Frontal cortex (tissue), 4 donors: ENCODE results near the gene SDK1. TPM values are rescaled to one million over a fixed set of nuclear protein-coding genes. Genes with fewer than 3 reads are reported as not detected.

Source experiments
- DNase-seq, 2 donors: peaks; one replicate each; pipeline ENCODE4 v3.0.0; 2012; ENCODE audit warnings: low spot score in 2 of 2
- FAIRE-seq: peaks from 2 replicates; lab custom pipeline; 2012; peaks lifted over from hg19 to GRCh38; lab: Jason Lieb, UNC
- total RNA-seq: library from RNA; depleted of rRNA; stranded (reverse); fragments of >200 nt; gene quantifications from one replicate; pipeline ENCODE4 v1.2.3, GENCODE V29; 2014
- donor health status: control.
- donor health status: control.
- donor health status: control.

SDK1 gene
- total RNA-seq, 1 donor from 2014 or later: 33.0 TPM

DNA sequence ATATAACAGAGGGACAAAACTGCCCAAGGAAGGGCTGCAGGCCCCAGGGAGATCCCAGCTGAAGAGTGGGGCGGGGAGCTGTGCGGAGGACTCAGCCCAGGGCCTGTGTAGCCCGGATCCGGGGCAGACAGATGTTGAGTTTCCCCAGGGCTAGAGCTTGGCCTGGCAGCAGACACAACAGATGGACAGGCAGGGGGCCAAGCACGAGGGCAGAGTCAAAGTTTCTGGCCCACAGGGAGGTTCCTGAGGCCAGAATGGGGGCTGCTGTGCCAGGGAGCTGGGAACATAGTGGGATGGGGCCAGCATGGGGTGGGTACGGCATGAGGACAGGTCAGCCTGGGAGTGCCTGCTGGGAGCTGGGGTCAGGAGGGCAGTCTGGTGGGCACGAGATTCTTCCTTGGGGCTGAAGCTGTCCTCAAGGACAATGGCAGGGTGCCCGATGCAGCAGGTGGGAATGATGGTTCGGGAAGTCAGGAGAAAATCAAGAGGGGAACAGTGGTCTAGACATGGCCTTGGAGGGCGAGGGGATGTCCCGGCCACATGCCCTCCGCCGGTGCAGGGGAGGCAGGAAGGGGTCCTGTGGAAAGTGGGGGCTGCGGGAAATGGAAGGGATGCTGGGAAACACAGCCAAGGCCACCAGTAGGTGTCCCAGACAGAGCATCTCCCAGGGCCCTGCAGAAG, 862.0 kb downstream of the SDK1 start:
- FAIRE-seq (no peak), DNase-seq (no peak)

DNA sequence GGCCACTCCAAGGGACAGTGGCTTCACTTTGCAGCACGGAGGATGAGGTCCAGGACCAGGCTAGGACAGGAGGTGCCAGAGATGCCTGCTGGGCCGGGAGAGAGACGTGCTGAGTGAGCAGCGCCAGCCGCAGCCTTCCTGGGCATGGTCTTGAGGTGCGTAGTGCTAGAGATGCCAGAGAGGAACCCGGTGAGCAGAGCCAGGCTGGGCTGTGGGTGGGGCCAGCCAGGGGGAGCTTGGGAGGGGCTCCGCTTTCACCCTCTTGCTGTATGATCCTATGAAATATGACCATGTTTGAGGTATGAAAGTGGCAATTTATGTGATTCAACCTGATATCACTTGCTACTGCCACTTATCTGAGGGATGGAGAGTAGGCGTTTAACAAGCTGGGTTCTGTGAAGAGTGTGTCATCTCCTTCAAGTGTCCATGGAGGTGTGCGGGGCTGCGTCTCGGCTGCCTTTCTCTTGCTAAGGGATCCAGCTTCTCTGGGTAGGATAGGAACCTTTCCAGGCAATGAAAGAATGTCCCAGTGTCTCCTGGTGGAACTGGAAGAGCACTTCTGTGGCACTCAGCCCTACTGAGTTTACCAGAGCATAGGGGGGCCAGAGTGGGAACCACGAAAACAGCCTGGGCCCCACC, 862.6 kb downstream of the SDK1 start:
- DNase-seq (peak in 1 of 2 donors; percentile 48), FAIRE-seq (no peak)

DNA sequence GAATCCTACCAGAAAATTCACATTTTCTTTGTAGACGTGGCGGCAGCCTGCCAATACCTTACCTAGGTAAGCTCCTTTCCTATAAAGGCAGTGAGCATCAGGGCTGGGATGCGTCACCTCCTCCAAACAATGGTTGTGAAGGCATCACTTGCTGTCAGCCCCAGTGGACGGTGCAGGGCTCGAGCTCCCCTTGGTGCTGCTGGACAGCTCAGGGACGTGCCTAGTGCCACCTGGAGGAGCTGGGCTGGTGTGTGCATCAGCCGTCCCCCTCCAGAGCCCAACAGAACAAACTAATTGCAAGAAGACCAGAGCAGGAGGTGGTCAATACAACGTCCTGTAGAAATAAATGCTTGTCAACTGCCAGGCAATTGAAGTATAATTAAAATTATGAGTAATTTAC, 863.5 kb downstream of the SDK1 start:
- FAIRE-seq (no peak), DNase-seq (no peak)

DNA sequence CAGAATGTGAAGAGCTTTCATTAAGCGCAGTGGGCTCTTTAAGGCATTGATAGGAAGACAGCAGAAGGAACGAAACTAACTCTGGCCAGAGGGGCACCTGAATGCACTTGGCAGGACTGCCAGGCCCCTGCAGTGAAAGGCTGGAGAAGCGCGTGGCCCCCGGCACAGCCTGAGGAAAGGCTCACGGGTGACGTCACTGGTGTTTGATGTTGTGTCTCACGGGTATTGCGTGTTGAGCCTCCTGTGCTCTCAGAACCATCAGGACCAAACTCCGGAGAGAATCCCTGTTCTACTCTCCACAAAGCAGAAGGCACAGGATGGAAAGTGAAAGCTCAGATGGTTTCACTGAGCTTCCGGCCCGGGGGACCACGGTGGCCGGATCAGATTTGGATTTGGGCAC, 865.3 kb downstream of the SDK1 start:
- DNase-seq (no peak), FAIRE-seq (no peak)

DNA sequence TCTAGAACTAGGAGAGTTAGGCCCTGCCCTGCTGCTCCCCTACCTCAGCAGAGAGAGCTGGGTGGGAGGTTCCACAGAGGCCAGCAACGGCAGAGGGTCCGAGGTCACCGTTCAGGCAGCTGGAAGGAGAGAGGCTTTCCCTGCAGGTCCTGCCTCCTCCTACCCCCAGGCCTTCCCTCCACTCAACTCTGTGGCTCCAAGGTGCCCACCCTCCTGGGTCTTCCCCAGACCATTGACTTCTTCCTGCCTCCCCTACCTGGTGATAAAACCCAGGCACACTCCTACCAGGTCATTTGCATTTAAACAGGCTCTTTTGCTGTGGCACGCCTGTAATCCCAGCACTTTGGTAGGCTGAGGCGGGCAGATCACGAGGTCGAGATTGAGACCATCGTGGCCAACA, 865.8 kb downstream of the SDK1 start:
- DNase-seq (no peak), FAIRE-seq (no peak)

DNA sequence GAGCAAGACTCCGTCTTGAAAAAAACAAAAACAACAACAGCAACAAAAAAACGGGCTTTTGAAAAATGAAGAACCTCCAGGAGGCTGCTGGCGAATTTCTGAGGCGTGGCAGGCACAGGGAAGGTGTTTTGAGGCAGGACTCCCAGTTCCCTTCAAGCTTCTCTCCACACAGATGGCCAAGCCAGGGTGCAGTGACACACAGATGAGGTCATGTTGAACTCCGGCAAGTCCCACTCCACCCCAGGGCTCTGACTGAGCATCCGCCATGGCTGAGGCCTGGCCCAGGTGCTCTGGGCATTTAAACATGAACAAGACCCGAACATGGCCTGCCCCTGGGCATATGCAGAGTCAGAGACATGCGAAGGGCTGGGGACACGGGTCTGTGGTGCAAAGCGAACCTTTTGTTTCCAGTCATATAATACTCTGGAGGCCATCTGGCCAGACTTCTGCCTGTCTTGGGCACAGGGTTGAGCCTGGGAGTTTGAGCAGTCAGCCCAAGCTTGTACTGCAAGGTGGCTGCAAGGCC, 866.4 kb downstream of the SDK1 start:
- FAIRE-seq: no peak
- no peak for DNase-seq

DNA sequence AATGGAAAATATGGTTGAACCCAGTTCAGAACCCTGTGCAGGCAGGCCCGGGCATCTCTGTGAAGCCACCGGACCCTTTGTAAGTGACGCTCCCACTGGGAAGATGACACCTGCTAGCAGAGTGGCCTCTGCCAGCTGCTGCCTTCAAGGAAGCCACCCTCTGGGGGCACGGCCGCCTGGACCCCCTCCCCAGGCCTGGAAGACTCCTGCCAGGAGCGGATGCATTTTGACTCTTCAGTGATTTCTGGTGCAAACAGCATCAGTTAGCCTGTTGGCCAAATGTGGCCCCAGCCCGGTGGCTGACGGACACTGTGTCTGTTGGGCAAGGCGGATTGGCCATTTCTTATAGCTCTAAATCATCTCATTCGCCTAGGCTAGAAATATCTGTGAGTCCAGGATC, 867.0 kb downstream of the SDK1 start:
- DNase-seq: no peak
- no peak for FAIRE-seq

DNA sequence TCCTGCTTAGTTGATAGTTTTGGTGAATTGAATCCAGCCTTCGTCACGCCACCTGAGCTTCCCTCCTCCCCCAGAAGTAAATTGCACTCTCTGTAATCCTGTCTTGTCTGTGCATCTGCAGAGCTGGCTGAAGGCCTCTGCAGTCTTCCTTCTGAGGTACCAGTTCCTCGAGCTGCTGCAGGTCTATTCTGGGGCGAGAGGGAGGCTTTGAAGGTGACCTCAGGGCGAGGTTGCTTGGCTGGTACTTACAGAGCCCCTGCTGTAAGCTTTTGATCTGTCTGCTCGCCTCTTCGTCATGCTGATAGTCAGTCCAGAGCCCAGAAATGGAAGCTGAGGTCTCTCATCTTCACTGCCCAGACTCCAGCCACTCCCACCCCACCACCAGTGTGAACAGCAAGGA, 867.5 kb downstream of the SDK1 start:
- DNase-seq (no peak), FAIRE-seq (no peak)

DNA sequence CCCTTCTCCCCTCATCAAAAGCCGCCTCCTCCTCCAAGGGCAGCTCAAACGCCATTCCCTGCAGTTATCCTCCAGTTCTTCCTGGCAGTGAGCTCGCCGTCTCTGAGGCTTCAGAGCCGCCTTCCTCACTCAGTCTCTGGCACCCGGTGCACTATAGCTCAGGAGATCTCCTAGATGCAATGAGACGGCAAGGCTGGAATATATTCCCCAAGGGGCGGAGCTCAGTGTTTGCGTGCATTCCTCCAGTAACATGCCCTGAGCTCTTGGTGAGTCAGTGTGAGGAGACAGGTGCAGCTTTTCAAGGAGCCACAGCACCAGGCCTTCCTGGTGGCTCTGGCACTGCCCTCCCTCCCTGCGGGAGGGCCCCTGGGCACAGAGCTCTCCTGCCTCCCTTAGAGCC, 868.4 kb downstream of the SDK1 start:
- no peak for FAIRE-seq
- DNase-seq: no peak

DNA sequence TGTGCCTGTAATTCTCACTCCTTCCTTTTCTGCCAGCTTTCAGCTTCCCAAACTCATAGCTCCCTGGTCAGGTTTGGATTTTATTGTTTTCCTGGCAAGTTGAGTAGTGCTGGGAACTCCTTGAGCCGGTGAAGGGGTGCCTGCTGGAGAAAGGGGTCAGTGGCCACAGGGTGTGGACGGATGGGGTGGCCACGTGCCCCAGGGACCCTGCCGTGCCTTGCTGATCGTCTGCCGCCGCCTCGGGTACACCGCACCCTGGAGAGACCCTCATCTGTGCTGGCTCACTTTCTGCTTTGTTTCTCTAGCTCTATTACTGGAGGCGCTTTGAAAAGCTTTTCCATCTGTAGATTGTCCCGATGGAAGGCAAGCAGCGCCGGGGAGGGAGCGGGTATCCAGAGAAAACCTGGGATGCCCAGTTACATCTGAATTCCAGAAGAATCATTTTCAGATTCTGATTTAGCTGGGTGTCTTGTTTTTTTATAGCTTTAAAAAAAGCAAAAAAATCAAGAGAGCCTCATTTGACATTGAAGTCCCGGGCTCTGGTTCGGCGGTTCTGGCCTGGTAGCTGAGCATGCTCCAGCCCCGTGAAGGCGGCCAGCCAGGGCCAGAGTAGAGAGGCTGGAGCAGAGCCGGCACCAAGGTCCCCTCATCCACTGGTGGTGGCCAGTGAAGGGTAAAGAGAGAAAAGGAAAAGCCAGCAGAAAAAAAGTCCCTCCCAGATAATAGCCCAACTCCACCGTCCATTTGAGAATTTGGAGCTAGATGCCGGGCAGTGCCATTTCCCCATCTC, 870.1 kb downstream of the SDK1 start:
- FAIRE-seq (no peak), DNase-seq (no peak)

DNA sequence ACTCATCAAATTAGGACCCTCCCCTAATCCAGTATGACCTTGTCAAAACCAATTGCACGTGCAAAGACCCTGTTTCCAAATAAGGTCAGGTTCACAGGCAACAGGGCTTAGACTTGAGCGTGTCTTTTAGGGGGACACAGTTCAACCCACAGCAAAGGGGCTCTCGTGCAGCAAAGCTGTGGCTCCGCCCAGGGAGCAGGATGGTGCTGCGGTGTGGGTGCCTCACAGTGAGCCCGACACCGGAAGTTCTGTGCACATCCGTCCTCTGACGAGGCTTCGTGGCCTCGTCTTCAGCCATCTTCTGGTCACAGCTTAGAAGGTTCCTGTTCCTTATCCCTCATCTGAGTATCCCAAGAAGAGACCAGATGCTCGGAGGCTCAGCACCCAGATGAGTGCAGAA, 871.8 kb downstream of the SDK1 start:
- no peak for FAIRE-seq

DNA sequence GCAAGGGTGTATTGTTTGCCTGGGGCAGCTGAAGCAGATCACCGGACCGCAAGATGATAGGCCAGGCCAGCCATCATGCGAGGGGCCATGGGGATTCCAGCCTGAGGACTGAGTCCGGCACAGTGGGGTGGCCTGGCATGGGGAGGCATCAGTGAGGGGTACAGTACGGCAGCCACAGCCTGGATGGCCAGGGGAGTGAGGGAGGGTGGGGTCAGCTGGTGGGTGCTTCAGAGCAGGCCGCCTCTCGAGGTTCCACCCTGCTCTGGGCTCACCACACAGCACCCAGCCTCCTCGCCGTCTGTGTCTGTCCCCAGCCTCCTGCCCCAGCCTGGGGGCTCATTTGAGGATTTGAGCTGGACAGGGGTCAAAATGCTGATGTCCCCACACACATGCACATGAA, 872.6 kb downstream of the SDK1 start:
- DNase-seq: no peak
- no peak for FAIRE-seq

More for the DNA sequence above, 871.8 kb downstream of the SDK1 start:
- no peak for DNase-seq

DNA sequence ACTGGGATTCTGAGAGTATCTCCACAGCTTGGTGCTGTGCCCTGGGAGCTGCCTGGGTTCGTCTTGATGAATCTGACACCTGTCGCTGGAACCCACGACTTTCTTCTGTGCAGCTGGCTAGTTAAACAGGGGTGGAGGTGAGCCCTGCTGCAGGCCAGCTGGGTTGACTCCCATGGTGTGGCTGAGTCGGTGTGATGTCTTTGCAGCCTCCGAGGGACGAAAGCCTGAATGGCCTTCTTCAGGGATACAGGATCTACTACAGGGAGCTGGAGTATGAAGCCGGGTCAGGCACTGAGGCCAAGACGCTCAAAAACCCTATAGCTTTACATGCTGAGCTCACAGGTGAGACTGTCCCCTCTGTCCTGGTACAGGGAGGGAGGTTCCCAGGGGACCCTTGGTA, 873.0 kb downstream of the SDK1 start:
- FAIRE-seq: no peak
- DNase-seq: no peak

DNA sequence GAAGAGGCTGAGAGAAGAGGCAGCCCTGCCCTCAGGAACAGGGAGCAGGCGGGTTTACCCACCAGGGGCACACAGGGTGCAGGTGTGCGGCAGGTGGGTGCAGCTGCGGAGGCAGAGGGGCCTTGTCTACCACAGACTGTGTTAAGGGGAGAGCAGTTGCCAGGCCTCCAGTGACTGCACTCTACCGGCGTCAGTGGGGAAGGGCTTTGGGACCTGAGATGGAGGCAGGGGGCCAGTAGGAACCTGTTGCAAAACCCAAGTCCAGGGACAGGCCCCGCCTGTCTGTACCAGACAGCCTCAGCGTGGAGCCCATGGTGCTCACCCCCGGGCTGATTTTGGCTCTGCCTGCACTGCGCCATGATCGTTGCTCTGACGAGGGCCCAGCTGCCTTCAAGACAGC, 873.4 kb downstream of the SDK1 start:
- DNase-seq (no peak), FAIRE-seq (no peak)

DNA sequence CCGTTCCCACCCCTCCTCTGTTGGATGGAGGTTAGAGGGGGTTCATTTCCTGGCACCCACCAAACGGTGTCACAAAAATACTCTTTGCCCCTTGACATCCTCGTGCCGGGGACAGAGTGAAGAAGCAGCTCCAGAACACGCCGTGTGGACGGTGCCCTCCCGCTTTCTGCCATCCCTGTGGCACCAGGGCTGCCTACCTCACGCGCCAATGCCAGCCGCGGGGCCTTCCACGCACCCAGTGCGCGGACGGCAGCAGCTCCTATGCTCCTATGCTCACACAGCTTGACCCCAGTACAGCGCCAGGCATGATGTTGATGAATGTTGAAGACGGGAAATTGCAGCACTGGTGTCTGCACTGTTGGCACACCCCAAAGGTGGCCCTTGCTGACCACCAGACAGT, 873.8 kb downstream of the SDK1 start:
- no peak for FAIRE-seq

DNA sequence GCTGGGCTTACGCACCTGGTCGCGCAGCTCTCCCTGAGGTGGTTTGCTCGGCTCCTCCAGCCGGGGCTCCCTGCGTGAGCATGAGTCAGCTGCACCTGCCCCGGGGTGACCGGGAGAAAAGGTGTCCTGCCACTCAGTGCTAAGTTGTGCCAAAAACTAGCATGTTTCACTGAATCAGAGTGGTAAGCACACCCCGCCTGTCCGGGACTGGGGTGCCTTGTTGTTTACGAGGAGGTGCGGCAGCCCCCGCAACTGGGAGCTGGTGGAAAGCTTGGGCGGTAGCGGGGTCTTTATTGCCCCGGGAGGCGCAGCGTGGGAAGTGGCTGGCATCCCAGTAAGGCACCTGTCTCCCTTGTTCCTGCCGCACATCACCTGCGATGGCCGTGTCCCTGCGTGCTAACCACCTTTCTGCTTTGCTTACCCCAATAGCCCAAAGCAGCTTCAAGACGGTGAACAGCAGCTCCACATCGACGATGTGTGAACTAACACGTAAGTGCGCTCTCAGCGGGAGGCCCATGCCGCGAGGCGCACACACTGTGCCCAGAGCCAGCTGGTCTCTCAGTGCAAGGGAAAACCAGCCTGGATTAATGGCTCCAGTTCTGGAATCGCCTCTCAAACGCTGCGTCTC, 874.4 kb downstream of the SDK1 start:
- DNase-seq (no peak), FAIRE-seq (no peak)

More for the DNA sequence above, 873.8 kb downstream of the SDK1 start:
- no peak for DNase-seq

DNA sequence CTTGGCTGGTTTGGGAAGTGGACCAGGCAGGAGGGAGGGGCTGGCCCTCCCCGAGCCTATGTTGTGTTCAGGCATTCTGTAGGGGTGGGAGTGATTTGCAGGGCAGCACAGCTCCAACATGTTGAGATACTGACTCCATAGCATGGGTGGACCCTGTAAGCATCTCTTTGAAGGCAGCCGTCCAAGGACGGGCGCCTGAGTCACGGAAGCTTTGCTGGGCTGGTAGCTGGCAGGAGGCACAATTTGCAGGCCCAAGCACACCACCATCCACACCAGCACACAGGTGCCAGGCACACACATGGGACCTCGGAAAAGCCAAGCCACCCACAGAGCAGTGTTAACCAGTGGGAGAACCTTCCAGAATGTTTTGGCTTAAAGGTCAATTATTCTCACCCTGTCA, 875.9 kb downstream of the SDK1 start:
- DNase-seq: no peak
- no peak for FAIRE-seq

DNA sequence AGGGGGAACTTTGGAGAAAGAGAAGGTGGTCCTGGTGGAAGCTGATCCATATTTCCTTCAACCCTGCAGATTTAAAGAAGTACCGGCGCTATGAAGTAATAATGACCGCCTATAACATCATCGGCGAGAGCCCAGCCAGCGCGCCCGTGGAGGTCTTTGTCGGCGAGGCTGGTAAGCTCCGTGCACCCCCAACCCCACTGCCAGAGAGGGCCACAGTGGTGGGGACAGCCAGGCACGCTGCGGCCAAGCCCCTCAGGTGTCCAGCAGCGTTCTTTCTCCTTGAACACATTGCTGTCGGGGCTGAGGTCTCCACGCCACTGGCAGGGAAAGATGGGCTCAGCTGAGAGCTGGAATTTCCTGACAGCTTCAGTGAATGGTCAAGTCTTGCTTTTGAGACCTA, 877.4 kb downstream of the SDK1 start:
- DNase-seq (no peak), FAIRE-seq (no peak)

DNA sequence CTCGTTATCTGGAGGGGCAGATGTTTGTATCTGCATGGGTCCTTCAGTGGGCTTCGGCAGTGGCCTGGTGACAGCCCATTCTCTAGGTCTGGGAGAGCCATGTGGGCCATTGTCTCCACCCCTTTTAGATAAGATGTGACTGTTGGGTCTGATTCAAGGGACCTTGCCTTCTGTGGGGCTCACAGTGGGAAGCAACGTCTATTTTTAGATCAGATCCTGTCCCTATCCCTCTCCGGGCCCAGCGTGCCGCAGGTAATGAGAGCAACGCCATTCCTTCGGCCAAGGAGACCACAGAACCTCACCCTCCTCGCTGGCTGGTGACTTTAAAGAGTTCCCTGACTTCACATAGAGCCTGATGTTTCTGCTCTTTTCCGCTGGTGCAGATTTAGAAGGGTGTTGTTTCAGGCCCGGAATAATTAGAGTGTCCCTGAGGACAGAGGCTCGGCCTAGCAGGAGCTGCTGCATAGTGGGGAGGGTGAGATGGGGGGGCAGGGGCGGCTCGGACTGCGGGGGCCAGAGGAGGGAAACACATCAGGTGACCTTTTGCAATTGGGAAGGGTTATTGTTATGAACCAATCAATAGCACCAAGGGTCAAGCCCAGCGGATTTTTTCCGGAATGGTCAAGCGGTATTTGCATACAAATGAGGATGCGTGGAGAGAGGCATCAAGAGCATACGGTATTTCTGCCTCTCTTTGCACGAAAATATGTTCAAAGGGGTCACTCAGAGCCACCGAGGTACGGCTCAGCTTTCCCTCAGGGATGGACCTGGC, 878.0 kb downstream of the SDK1 start:
- FAIRE-seq (no peak), DNase-seq (no peak)
